A673 (cell line): ENCODE measurements around the gene PYGM.

Experiments used
- EZH2 ChIP-seq: fragments of 200-600 bp; sonication (generic); IDR thresholded peaks from 2 replicates; pipeline ENCODE4 v1.6.1; 2017; ENCODE audit warnings: borderline replicate concordance, low read depth, mild to moderate bottlenecking, mixed read lengths, antibody characterized with exemption, low read length; ENCODE audit not compliant: poor library complexity, severe bottlenecking
- TF ChIP-seq, protein P1 (sequence below): fragments of 300-800, 200-600 bp; sonication (generic); conservative IDR thresholded peaks from 2 replicates; pipeline ENCODE4 v1.5.1; 2017; ENCODE audit warnings: low read depth, mild to moderate bottlenecking, antibody characterized with exemption, low read length, moderate library complexity, mixed read lengths

DNA sequence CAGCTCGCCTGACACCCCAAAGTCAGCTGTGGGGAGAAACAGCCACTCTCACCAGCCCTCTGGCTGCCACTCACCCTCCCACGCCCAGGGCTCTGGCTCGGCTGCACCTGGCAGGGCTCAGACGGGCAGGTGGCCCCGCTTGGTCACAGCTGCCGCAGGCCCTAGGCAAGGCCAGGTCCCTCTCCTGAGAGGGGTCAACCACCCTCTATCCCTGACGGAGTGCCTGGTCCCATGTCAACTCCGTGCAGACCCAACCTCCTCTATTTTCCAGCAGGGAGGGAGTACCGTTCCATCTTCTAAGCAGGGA, 41.3 kb upstream of the PYGM start:
- TF ChIP-seq, protein P1, sequence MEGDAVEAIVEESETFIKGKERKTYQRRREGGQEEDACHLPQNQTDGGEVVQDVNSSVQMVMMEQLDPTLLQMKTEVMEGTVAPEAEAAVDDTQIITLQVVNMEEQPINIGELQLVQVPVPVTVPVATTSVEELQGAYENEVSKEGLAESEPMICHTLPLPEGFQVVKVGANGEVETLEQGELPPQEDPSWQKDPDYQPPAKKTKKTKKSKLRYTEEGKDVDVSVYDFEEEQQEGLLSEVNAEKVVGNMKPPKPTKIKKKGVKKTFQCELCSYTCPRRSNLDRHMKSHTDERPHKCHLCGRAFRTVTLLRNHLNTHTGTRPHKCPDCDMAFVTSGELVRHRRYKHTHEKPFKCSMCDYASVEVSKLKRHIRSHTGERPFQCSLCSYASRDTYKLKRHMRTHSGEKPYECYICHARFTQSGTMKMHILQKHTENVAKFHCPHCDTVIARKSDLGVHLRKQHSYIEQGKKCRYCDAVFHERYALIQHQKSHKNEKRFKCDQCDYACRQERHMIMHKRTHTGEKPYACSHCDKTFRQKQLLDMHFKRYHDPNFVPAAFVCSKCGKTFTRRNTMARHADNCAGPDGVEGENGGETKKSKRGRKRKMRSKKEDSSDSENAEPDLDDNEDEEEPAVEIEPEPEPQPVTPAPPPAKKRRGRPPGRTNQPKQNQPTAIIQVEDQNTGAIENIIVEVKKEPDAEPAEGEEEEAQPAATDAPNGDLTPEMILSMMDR = no peak
- no peak for TF ChIP-seq EZH2
